ENCODE measurements around the gene PRAMEF9. TPM values are rescaled to one million over a fixed set of nuclear protein-coding genes. Genes with fewer than 3 reads are reported as not detected.
"Not testable (repeated sequence)": the region's sequence is repeated elsewhere in the genome, so short reads cannot be mapped to it uniquely, and the experiment has no call there.

Gene PRAMEF9
- total RNA-seq (not detected), polyA plus RNA-seq (not detected)
- long read RNA-seq, donor 1 = 0 reads
- long read RNA-seq, donor 2 = 0 reads
- long read RNA-seq, donor 3 = 0 reads
- long read RNA-seq, donor 4 = 0 reads

DNA sequence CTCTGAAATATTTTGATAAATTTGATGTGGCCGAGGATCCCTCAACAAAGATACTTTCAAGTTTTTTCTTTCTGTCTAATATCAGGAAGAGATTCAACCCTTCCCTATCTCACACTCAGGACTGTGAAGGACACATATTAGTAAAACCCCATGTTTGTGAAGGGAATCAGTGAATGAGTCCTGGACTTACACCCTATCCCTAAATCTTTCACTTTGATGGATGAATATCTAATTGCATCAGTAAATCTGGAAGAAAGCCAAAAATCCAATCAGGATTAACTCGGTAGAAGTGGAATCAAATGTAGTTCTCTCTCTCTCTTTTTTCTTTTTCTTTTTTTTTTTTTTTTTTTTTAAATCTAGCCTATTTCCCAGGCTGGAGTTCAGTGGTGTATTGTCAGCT lies at the start of gene PRAMEF9:
Gene PRAMEF9 (plus strand): TSS at position 301 of the 400 bp plus-strand sequence. CDS start 3,433 bp downstream, outside the sequence.
- 100% methylated on average over 1 of the region's 2 CpGs for WGBS
- ATAC-seq; H3K9me3 ChIP-seq (ENCODE audit: control insufficient read depth, low read length); H3K4me1 ChIP-seq (ENCODE audit: control insufficient read depth, insufficient read depth, low read length); H3K4me3 ChIP-seq (ENCODE audit: low read length); DNase-seq; intact Hi-C loops (cut with DNase I); H3K27ac ChIP-seq (ENCODE audit: low read length); H3K27me3 ChIP-seq (ENCODE audit: control insufficient read depth, insufficient read depth): not testable (repeated sequence)

- WGBS = 89% methylated on average over 1 of the region's 5 CpGs
- H3K27ac ChIP-seq (ENCODE audit: low read length); H3K9me3 ChIP-seq (ENCODE audit: control insufficient read depth, low read length); H3K27me3 ChIP-seq (ENCODE audit: control insufficient read depth, insufficient read depth); H3K4me1 ChIP-seq (ENCODE audit: control insufficient read depth, insufficient read depth, low read length); H3K4me3 ChIP-seq (ENCODE audit: low read length); DNase-seq; ATAC-seq; intact Hi-C loops (cut with DNase I): not testable (repeated sequence)
These were observed 15.7 kb upstream of the PRAMEF9 start, which contains the start of gene PRAMEF26 for GRCh38 chr1:13155909-13156308. Gene PRAMEF26 (minus strand): TSS chr1:13156009. CDS start chr1:13153095, 2,914 bp downstream.

GRCh38 chr1:13165531-13165930 lies 6.1 kb upstream of the PRAMEF9 start, which contains the start of gene HNRNPCL4:
Gene HNRNPCL4 (minus strand): TSS chr1:13165631. CDS start chr1:13165467, 164 bp downstream.
- H3K4me1 ChIP-seq (ENCODE audit: control insufficient read depth, insufficient read depth, low read length); intact Hi-C loops (cut with DNase I); H3K27me3 ChIP-seq (ENCODE audit: control insufficient read depth, insufficient read depth); H3K9me3 ChIP-seq (ENCODE audit: control insufficient read depth, low read length); H3K4me3 ChIP-seq (ENCODE audit: low read length); H3K27ac ChIP-seq (ENCODE audit: low read length); ATAC-seq; DNase-seq: not testable (repeated sequence)
- no CpG with 5 or more reads among the region's 8 CpGs for WGBS

DNA sequence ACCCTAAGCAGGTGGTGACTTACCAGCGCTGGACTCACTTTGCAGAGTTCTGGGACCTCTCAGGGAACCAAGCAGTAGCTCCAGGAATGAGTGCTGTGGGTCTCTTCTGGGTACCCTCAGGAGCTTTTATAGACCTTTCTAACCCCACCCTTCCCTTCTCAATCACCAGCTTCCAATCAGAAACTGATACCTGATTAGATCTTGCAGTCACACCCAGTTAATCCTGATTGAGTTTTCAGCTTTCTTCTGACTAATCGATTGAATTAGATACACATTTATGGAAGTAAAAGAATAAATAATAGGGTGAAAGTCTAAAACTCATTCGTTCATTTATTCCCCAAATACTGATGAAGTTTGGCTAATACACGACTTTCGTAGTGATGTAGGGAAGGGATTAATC lies 29.7 kb downstream of the PRAMEF9 start, which contains the start of gene PRAMEF13:
Gene PRAMEF13 (minus strand): TSS at position 101 of the 400 bp plus-strand sequence. CDS start 1,820 bp downstream, outside the sequence.
- H3K4me1 ChIP-seq (ENCODE audit: control insufficient read depth, insufficient read depth, low read length); H3K27ac ChIP-seq (ENCODE audit: low read length); H3K4me3 ChIP-seq (ENCODE audit: low read length); DNase-seq; intact Hi-C loops (cut with DNase I); H3K9me3 ChIP-seq (ENCODE audit: control insufficient read depth, low read length); ATAC-seq; H3K27me3 ChIP-seq (ENCODE audit: control insufficient read depth, insufficient read depth): not testable (repeated sequence)
- WGBS = no CpG with 5 or more reads among the region's 5 CpGs

DNA sequence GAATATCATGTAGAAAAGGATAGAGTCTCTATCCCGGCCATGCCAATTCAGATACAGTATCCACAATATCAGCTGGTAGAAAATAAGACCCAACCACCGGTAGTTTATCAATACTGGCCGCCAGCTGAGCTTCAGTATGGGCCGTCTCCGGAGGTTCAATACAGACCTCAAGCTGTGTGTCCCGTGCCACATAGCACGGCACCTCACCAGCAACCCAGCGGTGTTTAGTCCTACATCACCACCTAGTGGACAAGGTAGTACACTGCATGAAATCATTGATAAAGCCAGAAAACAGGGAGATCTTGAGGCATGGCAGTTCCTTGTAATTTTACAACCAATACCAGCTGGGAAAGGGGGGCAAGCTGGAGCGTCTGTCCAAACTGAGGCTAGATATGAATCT lies 37.1 kb downstream of the PRAMEF9 start:
- ATAC-seq; H3K4me3 ChIP-seq (ENCODE audit: low read length); H3K4me1 ChIP-seq (ENCODE audit: control insufficient read depth, insufficient read depth, low read length); H3K27me3 ChIP-seq (ENCODE audit: control insufficient read depth, insufficient read depth); H3K27ac ChIP-seq (ENCODE audit: low read length); intact Hi-C loops (cut with DNase I); H3K9me3 ChIP-seq (ENCODE audit: control insufficient read depth, low read length); DNase-seq: not testable (repeated sequence)
- no CpG with 5 or more reads among the region's 9 CpGs for WGBS

- intact Hi-C loops (cut with DNase I); H3K27me3 ChIP-seq (ENCODE audit: control insufficient read depth, insufficient read depth); DNase-seq; ATAC-seq; H3K27ac ChIP-seq (ENCODE audit: low read length); H3K4me1 ChIP-seq (ENCODE audit: control insufficient read depth, insufficient read depth, low read length); H3K9me3 ChIP-seq (ENCODE audit: control insufficient read depth, low read length); H3K4me3 ChIP-seq (ENCODE audit: low read length): not testable (repeated sequence)
- no CpG with 5 or more reads among the region's 7 CpGs for WGBS
These were observed 45.0 kb downstream of the PRAMEF9 start for GRCh38 chr1:13216619-13217018.

- DNase-seq; intact Hi-C loops (cut with DNase I); H3K27me3 ChIP-seq (ENCODE audit: control insufficient read depth, insufficient read depth); H3K4me1 ChIP-seq (ENCODE audit: control insufficient read depth, insufficient read depth, low read length); ATAC-seq; H3K4me3 ChIP-seq (ENCODE audit: low read length); H3K9me3 ChIP-seq (ENCODE audit: control insufficient read depth, low read length); H3K27ac ChIP-seq (ENCODE audit: low read length): not testable (repeated sequence)
- WGBS = no CpG with 5 or more reads among the region's 3 CpGs
These were observed 47.6 kb downstream of the PRAMEF9 start for GRCh38 chr1:13219203-13219602.

- intact Hi-C loops (cut with DNase I); H3K27me3 ChIP-seq (ENCODE audit: control insufficient read depth, insufficient read depth); H3K9me3 ChIP-seq (ENCODE audit: control insufficient read depth, low read length); H3K27ac ChIP-seq (ENCODE audit: low read length); DNase-seq; ATAC-seq; H3K4me3 ChIP-seq (ENCODE audit: low read length); H3K4me1 ChIP-seq (ENCODE audit: control insufficient read depth, insufficient read depth, low read length): not testable (repeated sequence)
- no CpG with 5 or more reads among the region's 4 CpGs for WGBS
These were observed 51.1 kb downstream of the PRAMEF9 start for GRCh38 chr1:13222788-13223187.

DNA sequence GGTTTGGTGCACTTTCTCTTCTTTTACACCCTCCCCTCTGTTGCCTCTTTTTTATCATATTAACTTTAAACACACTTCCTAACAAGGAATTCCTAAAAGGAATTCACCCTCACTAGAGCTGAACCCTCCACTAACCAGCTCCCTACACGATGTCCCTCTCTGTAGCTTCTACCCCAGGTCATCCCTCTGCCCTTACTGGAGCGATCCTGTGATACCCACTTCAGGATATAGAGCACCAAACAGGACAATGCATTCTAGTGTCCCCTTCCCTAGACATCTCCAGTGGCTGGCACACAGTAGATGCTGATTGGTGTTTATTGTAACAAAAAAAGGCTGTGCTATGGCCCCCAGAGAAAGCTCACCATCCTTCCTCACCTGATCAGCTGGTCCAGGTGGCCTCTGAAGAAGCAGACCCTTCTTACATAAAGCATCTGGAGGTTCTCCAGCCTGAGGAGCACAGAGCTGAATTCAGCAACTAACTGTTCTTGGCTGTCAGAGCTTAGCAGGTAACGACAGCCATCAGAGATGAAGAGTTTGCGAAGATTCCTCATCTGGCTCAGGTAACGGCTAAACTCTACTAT lies 52.9 kb downstream of the PRAMEF9 start:
- WGBS = 76% methylated on average over 5 of the region's 5 CpGs
- Histone ChIP-seq H3K4me1 (ENCODE audit: control insufficient read depth, insufficient read depth, low read length) (no peaks in the 10 kb centered on the region), H3K27me3 (ENCODE audit: control insufficient read depth, insufficient read depth) (no peaks in the 10 kb centered on the region), H3K4me3 (ENCODE audit: low read length) (no peak overlapping the region), H3K27ac (ENCODE audit: low read length) (no peak overlapping the region), H3K9me3 (ENCODE audit: control insufficient read depth, low read length) (no peaks in the 10 kb centered on the region)
- DNase-seq (no peak), ATAC-seq (peak in 1 of 2 donors; percentile 51)
- intact Hi-C loops (cut with DNase I) = no loop called here

GRCh38 chr1:13225675-13226204 lies 54.1 kb downstream of the PRAMEF9 start, which contains the start of gene PRAMEF18:
Gene PRAMEF18 (minus strand): TSS chr1:13226154. CDS start chr1:13226106, 48 bp downstream.
- peak; percentile 35 to 52 for ATAC-seq
- intact Hi-C loops (cut with DNase I); H3K4me3 ChIP-seq (ENCODE audit: low read length); H3K27me3 ChIP-seq (ENCODE audit: control insufficient read depth, insufficient read depth); H3K4me1 ChIP-seq (ENCODE audit: control insufficient read depth, insufficient read depth, low read length); H3K27ac ChIP-seq (ENCODE audit: low read length); H3K9me3 ChIP-seq (ENCODE audit: control insufficient read depth, low read length): not testable (repeated sequence)
- WGBS = 72% methylated on average over 9 of the region's 9 CpGs
- DNase-seq = peak in 1 of 3 donors; percentile 40

GRCh38 chr1:13227271-13228055 lies 55.8 kb downstream of the PRAMEF9 start:
- WGBS = 79% methylated on average over 8 of the region's 8 CpGs
- DNase-seq = peak in 1 of 3 donors; percentile 10
- H3K27ac ChIP-seq (ENCODE audit: low read length); ATAC-seq; H3K9me3 ChIP-seq (ENCODE audit: control insufficient read depth, low read length); H3K27me3 ChIP-seq (ENCODE audit: control insufficient read depth, insufficient read depth); H3K4me1 ChIP-seq (ENCODE audit: control insufficient read depth, insufficient read depth, low read length); H3K4me3 ChIP-seq (ENCODE audit: low read length); intact Hi-C loops (cut with DNase I): not testable (repeated sequence)

Measured in right cardiac atrium (tissue), 5 donors.